Small intestine (tissue), 7 donors: ENCODE measurements around the gene RHOB. TPM values are rescaled to one million over a fixed set of nuclear protein-coding genes. Genes with fewer than 3 reads are reported as not detected.

Source experiments
- DNase-seq, 2 donors: peaks; one replicate each; pipeline versions ENCODE4 v3.0.0 to v3.0.0-alpha.2; 2013
- FAIRE-seq: peaks from 2 replicates; lab custom pipeline; 2012; peaks lifted over from hg19 to GRCh38; lab: Jason Lieb, UNC
- H3K27ac ChIP-seq, 3 donors: one replicate each; pipeline ENCODE4 v1.5.1; 2013; ENCODE audit warnings: low read length in 2 of 3, mild to moderate bottlenecking in 2 of 3, control low read depth in 1 of 3, inconsistent platforms in 1 of 3, low read depth in 1 of 3, moderate library complexity in 1 of 3
- H3K27me3 ChIP-seq, 3 donors: one replicate each; pipeline ENCODE4 v1.6.1; 2013; ENCODE audit warnings: low read length in 3 of 3, inconsistent platforms in 1 of 3; ENCODE audit not compliant: control insufficient read depth in 3 of 3, insufficient read depth in 3 of 3
- H3K36me3 ChIP-seq, 3 donors: one replicate each; pipeline ENCODE4 v1.6.1; 2013; ENCODE audit warnings: low read length in 3 of 3, inconsistent platforms in 1 of 3, low read depth in 1 of 3, mild to moderate bottlenecking in 1 of 3, moderate library complexity in 1 of 3; ENCODE audit not compliant: control insufficient read depth in 3 of 3, insufficient read depth in 2 of 3
- H3K4me1 ChIP-seq, 3 donors: one replicate each; pipeline ENCODE4 v1.6.1; 2013; ENCODE audit warnings: low read length in 2 of 3, inconsistent platforms in 1 of 3, low read depth in 1 of 3, mild to moderate bottlenecking in 1 of 3, moderate library complexity in 1 of 3; ENCODE audit not compliant: control insufficient read depth in 3 of 3, insufficient read depth in 2 of 3
- H3K4me3 ChIP-seq, 3 donors: one replicate each; pipeline ENCODE4 v1.5.1; 2013; ENCODE audit warnings: low read length in 3 of 3, control low read depth in 1 of 3, inconsistent platforms in 1 of 3, low read depth in 1 of 3, mild to moderate bottlenecking in 1 of 3, moderate library complexity in 1 of 3
- H3K9me3 ChIP-seq, 2 donors: one replicate each; pipeline ENCODE4 v1.6.1; 2013; ENCODE audit warnings: low read depth in 1 of 2, low read length in 1 of 2; ENCODE audit not compliant: control insufficient read depth in 2 of 2, insufficient read depth in 1 of 2
- WGBS, 3 donors: extraction: QIAGEN DNeasy Blood & Tissue Kit; methylation state at CpG; one replicate each; pipeline ENCODE4 v1.1.7; 2013; 5-methylcytosine and 5-hydroxymethylcytosine counted together
- polyA plus RNA-seq, 4 donors: library from polyadenylated mRNA; stranded (reverse) in 3 of 4; unstranded in 1 of 4; fragments of 200-250 nt in 3 of 4; fragments of 120-200 nt in 1 of 4; gene quantifications; one replicate each; pipeline versions ENCODE4 v1.2.1 to v1.2.3, GENCODE V29; 2013
- donor health status: healthy with polysubstance abuse.
- donor health status: control.
- donor health status: control.
- donor health status: Bipolar disorder and iron deficiency.
- donor health status: healthy.

The RHOB gene
- polyA plus RNA-seq, 4 donors, result 17.7 to 246 (median 44.2) TPM

- whole genome bisulfite sequencing, 3 donors, result 89 to 97% (median 89%) methylated on average over 7 of the region's 7 CpGs
- H3K4me3 ChIP-seq, result no peak overlapping the region
- H3K27me3 ChIP-seq, result no peaks in the 10 kb centered on the region
- no peaks in the 10 kb centered on the region for H3K9me3 ChIP-seq
- no peak for FAIRE-seq
- peaks cover 0 to 2% (median 0%) of the 10 kb centered on the region in 3 donors for H3K4me1 ChIP-seq
- H3K27ac ChIP-seq, result no peak overlapping the region
- no peaks in the 10 kb centered on the region for H3K36me3 ChIP-seq
- no peak for DNase-seq
Observed at GRCh38 chr2:20436716-20437470, 10.0 kb upstream of the RHOB start.

GRCh38 chr2:20438334-20439192 lies 8.3 kb upstream of the RHOB start:
- H3K27ac ChIP-seq, result peak overlapping the region in 1 of 3 donors; percentile 80
- peak in 1 of 2 donors; percentile 74 for DNase-seq

GRCh38 chr2:20439193-20439475 lies 7.7 kb upstream of the RHOB start:
- FAIRE-seq, result no peak
- WGBS, 3 donors, result 45 to 74% (median 54%) methylated on average over 4 of the region's 4 CpGs
- Histone ChIP-seq H3K4me1 (peaks cover 0 to 9% (median 2%) of the 10 kb centered on the region in 3 donors), H3K4me3 (no peak overlapping the region), H3K36me3 (no peaks in the 10 kb centered on the region), H3K27me3 (no peaks in the 10 kb centered on the region), H3K27ac (peak overlapping the region in 1 of 3 donors; percentile 80), H3K9me3 (no peaks in the 10 kb centered on the region)
- DNase-seq, result no peak

More at GRCh38 chr2:20438334-20439192, 8.3 kb upstream of the RHOB start:
- H3K36me3 ChIP-seq, result no peaks in the 10 kb centered on the region
- FAIRE-seq, result no peak
- no peaks in the 10 kb centered on the region for H3K9me3 ChIP-seq
- H3K4me3 ChIP-seq, result no peak overlapping the region
- H3K27me3 ChIP-seq, result no peaks in the 10 kb centered on the region
- H3K4me1 ChIP-seq, result peaks cover 0 to 6% (median 2%) of the 10 kb centered on the region in 3 donors
- WGBS, 3 donors, result 21 to 42% (median 34%) methylated on average over 7 of the region's 7 CpGs

- Histone ChIP-seq H3K36me3 (no peaks in the 10 kb centered on the region), H3K27ac (peak overlapping the region in 1 of 3 donors; percentile 80), H3K27me3 (no peaks in the 10 kb centered on the region), H3K4me1 (peaks cover 0 to 9% (median 2%) of the 10 kb centered on the region in 3 donors), H3K9me3 (no peaks in the 10 kb centered on the region), H3K4me3 (no peak overlapping the region)
- DNase-seq, result no peak
- no peak for FAIRE-seq
- WGBS, 3 donors, result 65 to 90% (median 71%) methylated on average over 5 of the region's 5 CpGs
Observed at GRCh38 chr2:20439503-20439902, 7.4 kb upstream of the RHOB start.

GRCh38 chr2:20440001-20440560 lies 6.8 kb upstream of the RHOB start:
- no peak overlapping the region for H3K27ac ChIP-seq
- WGBS, 3 donors, result 93 to 94% (median 94%) methylated on average over 6 of the region's 6 CpGs

GRCh38 chr2:20443276-20443920 lies 3.5 kb upstream of the RHOB start:
- no peaks in the 10 kb centered on the region for H3K27me3 ChIP-seq
- 25 to 43% (median 37%) methylated on average over 6 of the region's 6 CpGs for WGBS, 3 donors
- FAIRE-seq (peak; percentile 76), DNase-seq (peak; percentile 72 to 73)
- peak overlapping the region in 2 of 3 donors; percentile 59 to 60 for H3K27ac ChIP-seq
- no peaks in the 10 kb centered on the region for H3K9me3 ChIP-seq
- H3K4me1 ChIP-seq, result peaks cover 0 to 14% (median 0%) of the 10 kb centered on the region in 3 donors
- no peak overlapping the region for H3K4me3 ChIP-seq
- H3K36me3 ChIP-seq, result peaks cover 0 to 8% (median 0%) of the 10 kb centered on the region in 3 donors

More at GRCh38 chr2:20440001-20440560, 6.8 kb upstream of the RHOB start:
- Histone ChIP-seq H3K36me3 (no peaks in the 10 kb centered on the region), H3K9me3 (no peaks in the 10 kb centered on the region), H3K27me3 (no peaks in the 10 kb centered on the region), H3K4me3 (no peak overlapping the region), H3K4me1 (peaks cover 0 to 9% (median 2%) of the 10 kb centered on the region in 3 donors)
- FAIRE-seq (no peak), DNase-seq (no peak)

GRCh38 chr2:20444101-20444992 lies 2.5 kb upstream of the RHOB start:
- WGBS, 3 donors, result 40 to 63% (median 48%) methylated on average over 12 of the region's 12 CpGs
- Histone ChIP-seq H3K27me3 (no peaks in the 10 kb centered on the region), H3K36me3 (peaks cover 0 to 11% (median 0%) of the 10 kb centered on the region in 3 donors), H3K4me3 (no peak overlapping the region), H3K9me3 (no peaks in the 10 kb centered on the region), H3K27ac (peak overlapping the region in 2 of 3 donors; percentile 59 to 60), H3K4me1 (peaks cover 0 to 14% (median 0%) of the 10 kb centered on the region in 3 donors)
- FAIRE-seq (no peak), DNase-seq (no peak)
